KMS-11 (cell line): Measurements from ENCODE around the gene PCYOX1L.
A peak's percentile ranks its signal among the peaks of the same experiment; 100 is the strongest.

Source experiments
- H2AFZ ChIP-seq: fragments of 200-600 bp; sonication (generic); 2 replicates; pipeline ENCODE4 v1.6.1; 2016; ENCODE audit warnings: antibody characterized with exemption, mixed run types, low read depth
- H3K27ac ChIP-seq: fragments of 200-600 bp; sonication (generic); 2 replicates; pipeline ENCODE4 v1.6.1; 2016; ENCODE audit warnings: mild to moderate bottlenecking, mixed run types
- H3K27me3 ChIP-seq: fragments of 200-600 bp; sonication (generic); 2 replicates; pipeline ENCODE4 v1.6.1; 2017; ENCODE audit warnings: mild to moderate bottlenecking, low read depth, mixed run types, moderate library complexity; ENCODE audit not compliant: insufficient read depth
- H3K36me3 ChIP-seq: fragments of 200-600 bp; sonication (generic); 2 replicates; pipeline ENCODE4 v1.6.1; 2017; ENCODE audit warnings: mild to moderate bottlenecking, mixed run types; ENCODE audit not compliant: insufficient read depth
- H3K4me1 ChIP-seq: fragments of 200-600 bp; sonication (generic); 2 replicates; pipeline ENCODE4 v1.6.1; 2016; ENCODE audit warnings: mild to moderate bottlenecking, low read depth, mixed run types; ENCODE audit not compliant: poor library complexity, severe bottlenecking
- H3K4me2 ChIP-seq: fragments of 200-600 bp; sonication (generic); 2 replicates; pipeline ENCODE4 v1.7.0; 2016; ENCODE audit warnings: mild to moderate bottlenecking, mixed run types
- H3K4me3 ChIP-seq: fragments of 200-600 bp; sonication (generic); IDR thresholded peaks from 2 replicates; pipeline ENCODE4 v1.6.1; 2017; ENCODE audit warnings: low read depth, low read length, mixed read lengths; ENCODE audit not compliant: insufficient read depth
- H3K79me2 ChIP-seq: fragments of 200-600 bp; sonication (generic); 2 replicates; pipeline ENCODE4 v1.6.1; 2016; ENCODE audit warnings: low read depth, mixed run types; ENCODE audit not compliant: insufficient read depth
- H3K9ac ChIP-seq: fragments of 200-600 bp; sonication (generic); 2 replicates; pipeline ENCODE4 v1.6.1; 2016; ENCODE audit warnings: mild to moderate bottlenecking, mixed run types
- H4K20me1 ChIP-seq: fragments of 200-600 bp; sonication (generic); 2 replicates; pipeline ENCODE4 v1.6.1; 2016; ENCODE audit warnings: mild to moderate bottlenecking, mixed run types; ENCODE audit not compliant: insufficient read depth
- CTCF ChIP-seq: fragments of 200-600 bp; sonication (generic); conservative IDR thresholded peaks from 2 replicates; pipeline ENCODE4 v1.6.1; 2017; ENCODE audit warnings: low read depth, mild to moderate bottlenecking, antibody characterized with exemption, low read length, moderate library complexity, mixed read lengths

PCYOX1L gene

GRCh38 chr5:149345147-149345891, 12.5 kb upstream of the PCYOX1L start, which contains the start of gene GRPEL2:
GRPEL2 (plus strand) TSS chr5:149345499; CDS start chr5:149345540, 41 bp downstream.
- no peak within 1 kb of the TSS for H3K4me3 ChIP-seq
- no peak for TF ChIP-seq CTCF

GRCh38 chr5:149345892-149346222, 12.0 kb upstream of the PCYOX1L start:
- no peaks in the 10 kb centered on the region for H3K36me3 ChIP-seq
- peak overlapping the region; percentile 44 for H3K27ac ChIP-seq
- H4K20me1 ChIP-seq: no peaks in the 10 kb centered on the region
- H3K79me2 ChIP-seq: peaks cover 33% of the 10 kb centered on the region
- H3K9ac ChIP-seq: peak overlapping the region; percentile 72
- no peaks in the 10 kb centered on the region for H3K27me3 ChIP-seq
- H3K4me1 ChIP-seq: peaks cover 25% of the 10 kb centered on the region
- no peak for TF ChIP-seq CTCF
- H3K4me3 ChIP-seq: no peak overlapping the region
- H2AFZ ChIP-seq: peak overlapping the region; percentile 89; the same call in 1 of the 2 replicates
- H3K4me2 ChIP-seq: peak overlapping the region; percentile 67

More at GRCh38 chr5:149345147-149345891, 12.5 kb upstream of the PCYOX1L start, which contains the start of gene GRPEL2:
- peaks cover 33% of the 10 kb centered on the region for H3K79me2 ChIP-seq
- H3K4me1 ChIP-seq: peaks cover 25% of the 10 kb centered on the region
- no peaks in the 10 kb centered on the region for H4K20me1 ChIP-seq
- no peaks in the 10 kb centered on the region for H3K27me3 ChIP-seq
- peak within 1 kb of the TSS; percentile 72 for H3K9ac ChIP-seq
- H3K4me2 ChIP-seq: peak within 1 kb of the TSS; percentile 67
- peak within 1 kb of the TSS; percentile 89 for H2AFZ ChIP-seq
- peak within 1 kb of the TSS; percentile 44 for H3K27ac ChIP-seq
- H3K36me3 ChIP-seq: no peaks in the 10 kb centered on the region

- Histone ChIP-seq H2AFZ (no peak overlapping the region), H3K79me2 (peaks cover 33% of the 10 kb centered on the region), H3K27me3 (no peaks in the 10 kb centered on the region), H3K27ac (no peak overlapping the region), H3K9ac (no peak overlapping the region), H4K20me1 (no peaks in the 10 kb centered on the region), H3K4me2 (peak overlapping the region; percentile 71), H3K4me1 (peaks cover 29% of the 10 kb centered on the region), H3K4me3 (no peak overlapping the region), H3K36me3 (no peaks in the 10 kb centered on the region)
- TF ChIP-seq CTCF: no peak
These were observed 9.3 kb upstream of the PCYOX1L start for GRCh38 chr5:149348518-149348917.

- H3K27me3 ChIP-seq: no peaks in the 10 kb centered on the region
- H3K4me1 ChIP-seq: peaks cover 35% of the 10 kb centered on the region
- no peak overlapping the region for H2AFZ ChIP-seq
- H3K27ac ChIP-seq: no peak overlapping the region
- H3K9ac ChIP-seq: no peak overlapping the region
- peaks cover 33% of the 10 kb centered on the region for H3K79me2 ChIP-seq
- no peak overlapping the region for H3K4me2 ChIP-seq
- no peaks in the 10 kb centered on the region for H3K36me3 ChIP-seq
- TF ChIP-seq CTCF: no peak
- H4K20me1 ChIP-seq: no peaks in the 10 kb centered on the region
- H3K4me3 ChIP-seq: no peak overlapping the region
These were observed 8.5 kb upstream of the PCYOX1L start for GRCh38 chr5:149349382-149349781.
